Nephron (organoid): ENCODE measurements around the gene SPRY4.
"Not testable (repeated sequence)": the region's sequence is repeated elsewhere in the genome, so short reads cannot be mapped to it uniquely, and the experiment has no call there.

Experiments used
- H3K27ac Mint-ChIP-seq, 3 experiments: 2 replicates each; pipeline ENCODE4 v1.8.0; 2020; ENCODE audit warnings: mixed read lengths in 3 of 3, mild to moderate bottlenecking in 2 of 3, moderate library complexity in 1 of 3
- H3K27me3 Mint-ChIP-seq: 2 replicates; pipeline ENCODE4 v1.8.0; 2021; ENCODE audit warnings: low read depth, mild to moderate bottlenecking, moderate library complexity, mixed read lengths
- H3K36me3 Mint-ChIP-seq: 2 replicates; pipeline ENCODE4 v1.8.0; 2020; ENCODE audit warnings: low read depth, mixed read lengths
- H3K4me1 Mint-ChIP-seq: 2 replicates; pipeline ENCODE4 v1.8.0; 2020; ENCODE audit warnings: mixed read lengths
- H3K4me3 Mint-ChIP-seq, 3 experiments: 2 replicates each; pipeline ENCODE4 v1.8.0; 2020; ENCODE audit warnings: mild to moderate bottlenecking in 3 of 3, mixed read lengths in 3 of 3, moderate library complexity in 2 of 3
- H3K9me3 Mint-ChIP-seq: 2 replicates; pipeline ENCODE4 v1.8.0; 2020; ENCODE audit warnings: mixed read lengths
- CTCF ChIP-seq, 3 experiments: fragments of 200-600 bp; sonication (generic); IDR thresholded peaks; one replicate each; pipeline ENCODE4 v1.5.0; 2021; ENCODE audit warnings: antibody characterized with exemption in 3 of 3; ENCODE audit not compliant: unreplicated experiment in 3 of 3

Gene SPRY4

GRCh38 chr5:142300677-142301076 lies 24.1 kb downstream of the SPRY4 start:
- no peaks in the 10 kb centered on the region for H3K36me3 Mint-ChIP-seq
- no peak overlapping the region for H3K4me3 Mint-ChIP-seq
- no peak for TF ChIP-seq CTCF (IDR thresholded peaks at IDR 0.05; ENCODE audit: unreplicated experiment in 3 of 3)
- no peak overlapping the region for H3K27ac Mint-ChIP-seq
- H3K4me1 Mint-ChIP-seq = peaks cover 39% of the 10 kb centered on the region
- H3K27me3 Mint-ChIP-seq = peaks cover 4% of the 10 kb centered on the region
- no peaks in the 10 kb centered on the region for H3K9me3 Mint-ChIP-seq

GRCh38 chr5:142298789-142299188 lies 26.0 kb downstream of the SPRY4 start:
- Mint-ChIP-seq H3K36me3 (no peaks in the 10 kb centered on the region), H3K27me3 (peaks cover 8% of the 10 kb centered on the region), H3K4me3 (no peak overlapping the region), H3K9me3 (no peaks in the 10 kb centered on the region), H3K4me1 (peaks cover 42% of the 10 kb centered on the region), H3K27ac (no peak overlapping the region)
- TF ChIP-seq CTCF (IDR thresholded peaks at IDR 0.05; ENCODE audit: unreplicated experiment in 3 of 3) = no peak

- H3K4me1 Mint-ChIP-seq = peaks cover 35% of the 10 kb centered on the region
- peak overlapping the region; percentile 85 to 96 (median 94) for H3K27ac Mint-ChIP-seq
- not testable (repeated sequence) for H3K36me3 Mint-ChIP-seq
Measured at GRCh38 chr5:142297786-142298185, 27.0 kb downstream of the SPRY4 start.

GRCh38 chr5:142296914-142297417 lies 27.9 kb downstream of the SPRY4 start:
- H3K4me3 Mint-ChIP-seq = peak overlapping the region in 1 of 3 experiments; percentile 42
- peaks cover 35% of the 10 kb centered on the region for H3K4me1 Mint-ChIP-seq
- peak overlapping the region; percentile 85 to 96 (median 94) for H3K27ac Mint-ChIP-seq
- no peaks in the 10 kb centered on the region for H3K9me3 Mint-ChIP-seq
- H3K27me3 Mint-ChIP-seq = peaks cover 3% of the 10 kb centered on the region
- no peak for TF ChIP-seq CTCF (IDR thresholded peaks at IDR 0.05; ENCODE audit: unreplicated experiment in 3 of 3)
- H3K36me3 Mint-ChIP-seq = no peaks in the 10 kb centered on the region

More at GRCh38 chr5:142297786-142298185, 27.0 kb downstream of the SPRY4 start:
- H3K27me3 Mint-ChIP-seq, H3K4me3 Mint-ChIP-seq, H3K9me3 Mint-ChIP-seq: not testable (repeated sequence)

GRCh38 chr5:142295960-142296860 lies 28.6 kb downstream of the SPRY4 start:
- Mint-ChIP-seq H3K27me3 (peaks cover 3% of the 10 kb centered on the region), H3K27ac (peak overlapping the region; percentile 85 to 96 (median 94)), H3K4me1 (peaks cover 35% of the 10 kb centered on the region), H3K4me3 (peak overlapping the region in 1 of 3 experiments; percentile 57), H3K36me3 (no peaks in the 10 kb centered on the region), H3K9me3 (no peaks in the 10 kb centered on the region)
- no peak for TF ChIP-seq CTCF (IDR thresholded peaks at IDR 0.05; ENCODE audit: unreplicated experiment in 3 of 3)

- no peaks in the 10 kb centered on the region for H3K9me3 Mint-ChIP-seq
- H3K4me3 Mint-ChIP-seq = peak overlapping the region in 1 of 3 experiments; percentile 15
- peaks cover 44% of the 10 kb centered on the region for H3K4me1 Mint-ChIP-seq
- peaks cover 3% of the 10 kb centered on the region for H3K27me3 Mint-ChIP-seq
- peak overlapping the region; percentile 85 to 96 (median 94) for H3K27ac Mint-ChIP-seq
- no peak for TF ChIP-seq CTCF (IDR thresholded peaks at IDR 0.05; ENCODE audit: unreplicated experiment in 3 of 3)
- no peaks in the 10 kb centered on the region for H3K36me3 Mint-ChIP-seq
Measured at GRCh38 chr5:142295084-142295758, 29.6 kb downstream of the SPRY4 start.
